HepG2 (cell line): ENCODE results near the gene GAREM2. TPM values are rescaled to one million over a fixed set of nuclear protein-coding genes. Genes with fewer than 3 reads are reported as not detected.

Experiments used
- ATAC-seq: fragments of 200-7000 bp; cut with Tn5 transposase; 3 replicates; pipeline ENCODE4 v1.9.1; 2020; ENCODE audit warnings: mild to moderate bottlenecking, moderate library complexity
- BruUV-seq: library from RNA; stranded (reverse); fragments of 400-500 nt; replicated peaks from 2 replicates; lab custom pipeline; 2021; lab: Mats Ljungman, UMichigan
- CTCF ChIA-PET: fragments of 300-600 bp; formaldehyde crosslinking; extraction: SDS; loops from one replicate; lab custom pipeline; 2021; ENCODE audit warnings: low total read pairs, inconsistent platforms, low intra/inter-chr PET ratio; lab: Yijun Ruan, JAX
- POLR2A ChIA-PET: fragments of 350-600 bp; sonication (Branson Sonifier 250); formaldehyde crosslinking; loops from one replicate; lab custom pipeline; 2020; ENCODE audit warnings: antibody characterized with exemption, inconsistent platforms; lab: Yijun Ruan, JAX
- DNase-seq: peaks from one replicate; pipeline ENCODE4 v3.0.0-alpha.2; 2015; ENCODE audit warnings: low spot score
- FAIRE-seq: peaks from 3 replicates; lab custom pipeline; 2011; peaks lifted over from hg19 to GRCh38; lab: Jason Lieb, UNC
- H2AFZ ChIP-seq: one replicate; pipeline ENCODE4 v1.6.1; 2011; ENCODE audit warnings: low read length, inconsistent platforms
- H3K27ac ChIP-seq: fragments of 300-600 bp; 3 replicates; pipeline ENCODE4 v1.8.0; 2011; ENCODE audit warnings: mixed run types, mild to moderate bottlenecking, mixed read lengths, low read length, inconsistent platforms; ENCODE audit not compliant: insufficient read depth; ENCODE audit errors: extremely low read length
- H3K27me3 ChIP-seq, 2 experiments: fragments of 200-600 bp in 1 of 2; 2 replicates in 1 of 2; 3 replicates in 1 of 2; pipeline versions ENCODE4 v1.6.0 to v1.8.0; 2011; ENCODE audit warnings: low read length in 2 of 2, mild to moderate bottlenecking in 2 of 2, moderate library complexity in 2 of 2, inconsistent platforms in 1 of 2; ENCODE audit not compliant: insufficient read depth in 2 of 2, control insufficient read depth in 1 of 2
- H3K36me3 ChIP-seq, 2 experiments: fragments of 200-600 bp in 1 of 2; replicated peaks in 1 of 2; 2 replicates in 1 of 2; 3 replicates in 1 of 2; pipeline versions ENCODE4 v1.5.1 to v1.8.0; 2011; ENCODE audit warnings: low read length in 2 of 2, inconsistent platforms in 1 of 2; ENCODE audit not compliant: insufficient read depth in 2 of 2, control insufficient read depth in 1 of 2
- H3K4me1 ChIP-seq: 2 replicates; pipeline ENCODE4 v1.5.1; 2012; ENCODE audit warnings: low read length, inconsistent platforms; ENCODE audit not compliant: insufficient read depth
- H3K4me2 ChIP-seq: 2 replicates; pipeline ENCODE4 v1.6.0; 2011; ENCODE audit warnings: low read depth, low read length, inconsistent platforms
- H3K4me3 ChIP-seq, 3 experiments: fragments of 200-600 bp in 1 of 3; sonication (generic), shearing (Covaris generic) in 1 of 3; replicated peaks in 1 of 3; 2 replicates each; pipeline ENCODE4 v1.5.1; 2011 to 2016; ENCODE audit warnings: low read length in 3 of 3, inconsistent platforms in 2 of 3, low read depth in 2 of 3, mild to moderate bottlenecking in 2 of 3, control low read depth in 1 of 3, mixed read lengths in 1 of 3; ENCODE audit not compliant: insufficient read depth in 1 of 3
- H3K79me2 ChIP-seq: one replicate; pipeline ENCODE4 v1.6.1; 2011; ENCODE audit warnings: low read length, inconsistent platforms; ENCODE audit not compliant: insufficient read depth
- H3K9ac ChIP-seq: 2 replicates; pipeline ENCODE4 v1.6.0; 2011; ENCODE audit warnings: mild to moderate bottlenecking, low read depth, low read length, inconsistent platforms; ENCODE audit not compliant: insufficient read depth
- H3K9me3 ChIP-seq: 2 replicates; pipeline ENCODE4 v1.5.1; 2012; ENCODE audit warnings: mild to moderate bottlenecking, low read length
- H4K20me1 ChIP-seq: 2 replicates; pipeline ENCODE4 v1.6.0; 2011; ENCODE audit warnings: inconsistent platforms, mild to moderate bottlenecking, low read length, moderate library complexity; ENCODE audit not compliant: insufficient read depth
- GATAD2A ChIP-seq: IDR thresholded peaks from 2 replicates; pipeline ENCODE4 v1.6.1; 2016
- HOXA7 ChIP-seq: sonication (generic); formaldehyde crosslinking; IDR thresholded peaks from 2 replicates; pipeline ENCODE4 v1.8.1; 2022; ENCODE audit warnings: mild to moderate bottlenecking, missing genetic modification reagents, moderate library complexity
- MAFF ChIP-seq: IDR thresholded peaks from 2 replicates; pipeline ENCODE4 v1.6.1; 2011; ENCODE audit warnings: low read depth, low read length, improper control_type of control experiment
- MAFK ChIP-seq, 2 experiments: IDR thresholded peaks in 1 of 2; conservative IDR thresholded peaks in 1 of 2; 2 replicates each; pipeline ENCODE4 v1.6.1; 2011; ENCODE audit warnings: improper control_type of control experiment in 2 of 2, low read length in 2 of 2
- NBN ChIP-seq: fragments of 450-650 bp; conservative IDR thresholded peaks from 2 replicates; pipeline ENCODE4 v1.6.1; 2017
- NFKBIZ ChIP-seq: IDR thresholded peaks from 2 replicates; pipeline ENCODE4 v1.6.1; 2018; ENCODE audit warnings: missing genetic modification reagents, missing compliant biosample characterization
- RFXAP ChIP-seq: sonication (generic); formaldehyde crosslinking; IDR thresholded peaks from 2 replicates; pipeline ENCODE4 v1.4.0; 2020; ENCODE audit warnings: missing genetic modification reagents, borderline replicate concordance
- ZNF550 ChIP-seq: sonication (generic); formaldehyde crosslinking; IDR thresholded peaks from 2 replicates; pipeline ENCODE4 v1.4.0; 2020; ENCODE audit warnings: mild to moderate bottlenecking, missing genetic modification reagents, borderline replicate concordance
- ZNF792 ChIP-seq: IDR thresholded peaks from 2 replicates; pipeline ENCODE4 v1.6.1; 2016
- WGBS: methylation state at CpG from one replicate; pipeline ENCODE4 v1.1.6; 2017; ENCODE audit warnings: low lambda C conversion rate; 5-methylcytosine and 5-hydroxymethylcytosine counted together
- in situ Hi-C: cut with HindIII; loops from 2 replicates; pipeline ENCODE4 v1.10.0; 2017; ENCODE audit warnings: low pct_unique_long_range_greater_than_20kb; ENCODE audit not compliant: extremely low pct_ligation_motif_present
- intact Hi-C: fragments of 100-400 bp; cut with micrococcal nuclease; formaldehyde crosslinking; loops from one replicate; pipeline ENCODE4 v1.10.0; 2022; ENCODE audit not compliant: unreplicated experiment
- polyA plus RNA-seq, 8 experiments: library from polyadenylated mRNA; depleted of rRNA in 3 of 8; stranded (reverse) in 7 of 8; unstranded in 1 of 8; fragments of >200 nt; fragmentation: Illumina TruSeq in 4 of 8; extraction: Trizol in 4 of 8; gene quantifications; 2 replicates each; pipeline versions ENCODE4 v1.2.1 to v1.2.3, GENCODE V29; 2011 to 2016; ENCODE audit warnings: low read depth in 4 of 8, missing spikeins in 1 of 8, mixed read lengths in 1 of 8; ENCODE audit not compliant: insufficient read depth in 1 of 8
- total RNA-seq, 5 experiments: library from RNA; depleted of rRNA; stranded (reverse); fragments of >200 nt; fragmentation: Illumina TruSeq; extraction: Trizol; gene quantifications; 2 replicates each; pipeline ENCODE4 v1.2.3, GENCODE V29; 2016; ENCODE audit warnings: low read depth in 1 of 5
- TF ChIP-seq, protein P1 (sequence below): sonication (generic); formaldehyde crosslinking; IDR thresholded peaks from 2 replicates; pipeline ENCODE4 v1.4.0; 2020; ENCODE audit warnings: mild to moderate bottlenecking, missing genetic modification reagents

Gene GAREM2
- total and polyA plus RNA-seq, 2 of the 13 experiments (the other 11 are each of a cell fraction or from before 2014, with no cell fraction given): 0.29 to 0.38 TPM

DNA sequence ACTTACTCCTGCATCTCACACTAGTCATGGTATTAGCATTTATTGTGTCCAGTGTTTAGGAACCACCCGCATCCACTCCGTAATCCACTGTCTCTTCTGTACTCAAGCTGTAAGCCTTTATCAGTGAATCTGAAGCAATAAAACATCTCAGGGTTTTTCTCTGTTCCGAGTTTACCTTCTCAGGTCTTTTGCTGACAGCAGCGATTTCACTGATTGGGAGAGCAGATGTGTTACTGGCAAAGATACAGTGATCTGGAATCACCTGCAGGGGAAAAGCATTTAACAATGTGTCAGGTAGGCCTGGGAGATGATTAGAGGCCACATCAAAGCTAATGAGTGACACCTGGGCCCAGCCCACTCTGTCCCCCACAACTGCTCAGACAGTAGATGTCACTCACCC lies 24.6 kb downstream of the GAREM2 start:
- intact Hi-C loops: no loop called here
- POLR2A ChIA-PET: no interaction called here
- DNase-seq (no peak), ATAC-seq (peak; percentile 12; the same call in 1 of the 3 replicates), FAIRE-seq (no peak)
- Histone ChIP-seq H3K4me1 (no peaks in the 10 kb centered on the region), H4K20me1 (no peaks in the 10 kb centered on the region), H3K27me3 (no peaks in the 10 kb centered on the region), H3K4me2 (no peak overlapping the region), H3K9ac (no peak overlapping the region), H3K9me3 (no peaks in the 10 kb centered on the region), H3K36me3 (peaks cover 38 to 92% of the 10 kb centered on the region in 2 experiments), H3K79me2 (no peaks in the 10 kb centered on the region), H2AFZ (no peak overlapping the region), H3K27ac (no peak overlapping the region), H3K4me3 (no peak overlapping the region)
- 98% methylated on average over 4 of the region's 4 CpGs for WGBS
- CTCF ChIA-PET: no interaction called here
- in situ Hi-C loops: no loop called here
- peak; percentile 90 for TF ChIP-seq MAFF
- peak; percentile 92 to 95 for TF ChIP-seq MAFK (conservative IDR thresholded peaks at IDR 0.05 in 1 of 2, IDR thresholded peaks at IDR 0.05 in 1 of 2; ENCODE audit: low read length in 2 of 2)
- no peak for TF ChIP-seq NFKBIZ
- TF ChIP-seq ZNF550 (CRISPR knock-in tag): no peak
- TF ChIP-seq, protein P1, sequence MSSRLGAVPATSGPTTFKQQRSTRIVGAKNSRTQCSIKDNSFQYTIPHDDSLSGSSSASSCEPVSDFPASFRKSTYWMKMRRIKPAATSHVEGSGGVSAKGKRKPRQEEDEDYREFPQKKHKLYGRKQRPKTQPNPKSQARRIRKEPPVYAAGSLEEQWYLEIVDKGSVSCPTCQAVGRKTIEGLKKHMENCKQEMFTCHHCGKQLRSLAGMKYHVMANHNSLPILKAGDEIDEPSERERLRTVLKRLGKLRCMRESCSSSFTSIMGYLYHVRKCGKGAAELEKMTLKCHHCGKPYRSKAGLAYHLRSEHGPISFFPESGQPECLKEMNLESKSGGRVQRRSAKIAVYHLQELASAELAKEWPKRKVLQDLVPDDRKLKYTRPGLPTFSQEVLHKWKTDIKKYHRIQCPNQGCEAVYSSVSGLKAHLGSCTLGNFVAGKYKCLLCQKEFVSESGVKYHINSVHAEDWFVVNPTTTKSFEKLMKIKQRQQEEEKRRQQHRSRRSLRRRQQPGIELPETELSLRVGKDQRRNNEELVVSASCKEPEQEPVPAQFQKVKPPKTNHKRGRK (CRISPR knock-in tag): no peak
- TF ChIP-seq RFXAP (CRISPR knock-in tag): no peak
- no peak for TF ChIP-seq ZNF792 (CRISPR knock-in tag)
- TF ChIP-seq HOXA7 (CRISPR knock-in tag): no peak
- TF ChIP-seq GATAD2A (CRISPR knock-in tag): no peak
- no peak for TF ChIP-seq NBN
- no TSS peak for BruUV-seq
